ENCODE measurements around the gene DROSHA.

DNA sequence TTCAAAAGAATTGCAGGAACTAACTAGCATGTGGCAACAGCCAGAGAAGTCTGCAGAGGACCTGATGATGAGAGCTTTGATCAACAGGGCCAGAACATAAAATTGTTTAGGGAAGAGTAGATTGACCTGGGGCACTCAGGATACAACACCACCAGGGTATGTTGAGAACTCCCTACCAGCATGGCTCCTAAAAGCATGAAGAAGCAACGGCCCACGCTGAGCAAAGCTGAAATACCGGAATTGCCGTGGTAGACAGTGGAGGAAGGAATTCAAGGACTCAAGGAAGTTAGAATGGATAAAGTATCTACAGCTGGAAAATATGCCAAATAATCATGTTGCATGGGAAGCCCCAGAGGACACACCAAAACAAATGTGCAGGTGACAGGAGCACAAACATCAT, 31.6 kb downstream of the DROSHA start:
- no peak for TF ChIP-seq EZH2 (IDR thresholded peaks at IDR 0.05; ENCODE audit: low read length, missing control alignments)
- TF ChIP-seq, protein P1, sequence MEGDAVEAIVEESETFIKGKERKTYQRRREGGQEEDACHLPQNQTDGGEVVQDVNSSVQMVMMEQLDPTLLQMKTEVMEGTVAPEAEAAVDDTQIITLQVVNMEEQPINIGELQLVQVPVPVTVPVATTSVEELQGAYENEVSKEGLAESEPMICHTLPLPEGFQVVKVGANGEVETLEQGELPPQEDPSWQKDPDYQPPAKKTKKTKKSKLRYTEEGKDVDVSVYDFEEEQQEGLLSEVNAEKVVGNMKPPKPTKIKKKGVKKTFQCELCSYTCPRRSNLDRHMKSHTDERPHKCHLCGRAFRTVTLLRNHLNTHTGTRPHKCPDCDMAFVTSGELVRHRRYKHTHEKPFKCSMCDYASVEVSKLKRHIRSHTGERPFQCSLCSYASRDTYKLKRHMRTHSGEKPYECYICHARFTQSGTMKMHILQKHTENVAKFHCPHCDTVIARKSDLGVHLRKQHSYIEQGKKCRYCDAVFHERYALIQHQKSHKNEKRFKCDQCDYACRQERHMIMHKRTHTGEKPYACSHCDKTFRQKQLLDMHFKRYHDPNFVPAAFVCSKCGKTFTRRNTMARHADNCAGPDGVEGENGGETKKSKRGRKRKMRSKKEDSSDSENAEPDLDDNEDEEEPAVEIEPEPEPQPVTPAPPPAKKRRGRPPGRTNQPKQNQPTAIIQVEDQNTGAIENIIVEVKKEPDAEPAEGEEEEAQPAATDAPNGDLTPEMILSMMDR (conservative IDR thresholded peaks at IDR 0.05 in 1 of 2, IDR thresholded peaks at IDR 0.05 in 1 of 2; ENCODE audit: low read depth in 1 of 2, low read length in 2 of 2), result no peak

All from fibroblast of lung (primary cell).